ENCODE data around the gene BRSK2.

- TF ChIP-seq CTCF (conservative IDR thresholded peaks at IDR 0.05; ENCODE audit: low read depth, low read length) (no peak), EZH2phosphoT487 (IDR thresholded peaks at IDR 0.05; ENCODE audit: borderline replicate concordance, low read length) (no peak), EZH2 (IDR thresholded peaks at IDR 0.05; ENCODE audit: low read length, unreplicated experiment) (no peak)
Observed at GRCh38 chr11:1351278-1351937, 38.3 kb upstream of the BRSK2 start.
